Neural cell (in vitro differentiated cells): ENCODE data around the gene TRPV3. TPM values are rescaled to one million over a fixed set of nuclear protein-coding genes. Genes with fewer than 3 reads are reported as not detected.

Experiments
- H2AFZ ChIP-seq: fragments of 200-600, 300-800 bp; sonication (generic), shearing (Covaris generic); 2 replicates; pipeline ENCODE4 v1.6.0; 2014; ENCODE audit warnings: low read depth, mild to moderate bottlenecking, antibody characterized with exemption, low read length, moderate library complexity
- H3F3A ChIP-seq: fragments of 200-600 bp; shearing (Covaris generic); 2 replicates; pipeline ENCODE4 v1.6.1; 2016; ENCODE audit warnings: mild to moderate bottlenecking, moderate library complexity, mixed read lengths, antibody characterized with exemption, low read length; ENCODE audit not compliant: insufficient read depth, poor library complexity, severe bottlenecking
- H3K27ac ChIP-seq: fragments of 200-600, 300-800 bp; sonication (generic), shearing (Covaris generic); 2 replicates; pipeline ENCODE4 v1.5.1; 2014; ENCODE audit warnings: mild to moderate bottlenecking, low read length, moderate library complexity
- H3K27me3 ChIP-seq: fragments of 300-800, 200-600 bp; sonication (generic), shearing (Covaris generic); 2 replicates; pipeline ENCODE4 v1.6.0; 2014; ENCODE audit warnings: mild to moderate bottlenecking, low read depth, low read length, moderate library complexity; ENCODE audit not compliant: insufficient read depth
- H3K36me3 ChIP-seq: fragments of 300-800, 200-600 bp; sonication (generic), shearing (Covaris generic); 2 replicates; pipeline ENCODE4 v1.5.1; 2014; ENCODE audit warnings: mild to moderate bottlenecking, antibody characterized with exemption, low read length, moderate library complexity; ENCODE audit not compliant: insufficient read depth
- H3K4me2 ChIP-seq: fragments of 300-800, 200-600 bp; sonication (generic), shearing (Covaris generic); 2 replicates; pipeline ENCODE4 v1.6.0; 2014; ENCODE audit warnings: mild to moderate bottlenecking, low read length
- H3K4me3 ChIP-seq: fragments of 300-800, 200-600 bp; sonication (generic), shearing (Covaris generic); 2 replicates; pipeline ENCODE4 v1.5.1; 2014; ENCODE audit warnings: mild to moderate bottlenecking, low read length, moderate library complexity
- H3K79me2 ChIP-seq: fragments of 200-600 bp; shearing (Covaris generic); replicated peaks from 2 replicates; pipeline ENCODE4 v1.6.0; 2014; ENCODE audit warnings: mild to moderate bottlenecking, low read length, moderate library complexity; ENCODE audit not compliant: insufficient read depth
- H3K9ac ChIP-seq: fragments of 300-800, 200-600 bp; sonication (generic), shearing (Covaris generic); 2 replicates; pipeline ENCODE4 v1.6.1; 2016; ENCODE audit warnings: mild to moderate bottlenecking, low read length, mixed read lengths
- H3K9me2 ChIP-seq: fragments of 200-600 bp; shearing (Covaris generic); 2 replicates; pipeline ENCODE4 v1.6.1; 2016; ENCODE audit warnings: mild to moderate bottlenecking, low read length, mixed read lengths; ENCODE audit not compliant: insufficient read depth
- H3K9me3 ChIP-seq: fragments of 200-600, 300-800 bp; sonication (generic), shearing (Covaris generic); 2 replicates; pipeline ENCODE4 v1.6.1; 2016; ENCODE audit warnings: mild to moderate bottlenecking, mixed run types, low read length, moderate library complexity, mixed read lengths
- H4K20me1 ChIP-seq: fragments of 200-600 bp; shearing (Covaris generic); 2 replicates; pipeline ENCODE4 v1.6.1; 2016; ENCODE audit warnings: mild to moderate bottlenecking, mixed run types; ENCODE audit not compliant: insufficient read depth
- EP300 ChIP-seq: fragments of 450-650 bp; conservative IDR thresholded peaks from 2 replicates; pipeline ENCODE4 v1.6.1; 2014; ENCODE audit warnings: antibody characterized with exemption, mild to moderate bottlenecking, moderate library complexity; ENCODE audit not compliant: poor library complexity, severe bottlenecking
- EZH2 ChIP-seq: fragments of 200-600, 300-800 bp; shearing (Covaris generic), sonication (generic); IDR thresholded peaks from 2 replicates; pipeline ENCODE4 v1.6.1; 2014; ENCODE audit warnings: antibody characterized with exemption, low read length, borderline replicate concordance, mild to moderate bottlenecking; ENCODE audit not compliant: insufficient read depth, poor library complexity, severe bottlenecking
- MXI1 ChIP-seq: fragments of 450-650 bp; conservative IDR thresholded peaks from 2 replicates; pipeline ENCODE4 v1.6.1; 2014; ENCODE audit warnings: antibody characterized with exemption, mild to moderate bottlenecking; ENCODE audit not compliant: poor library complexity, severe bottlenecking
- POLR2AphosphoS5 ChIP-seq: IDR thresholded peaks from 2 replicates; pipeline ENCODE4 v1.6.1; 2012
- RAD21 ChIP-seq: fragments of 450-650 bp; conservative IDR thresholded peaks from 2 replicates; pipeline ENCODE4 v1.6.1; 2014; ENCODE audit warnings: antibody characterized with exemption, mild to moderate bottlenecking, moderate library complexity
- SMC3 ChIP-seq: fragments of 450-650 bp; conservative IDR thresholded peaks from 2 replicates; pipeline ENCODE4 v1.6.1; 2014; ENCODE audit warnings: antibody characterized with exemption, mild to moderate bottlenecking, moderate library complexity; ENCODE audit not compliant: poor library complexity
- TAF1 ChIP-seq: IDR thresholded peaks from 2 replicates; pipeline ENCODE4 v1.6.1; 2012; ENCODE audit warnings: low read depth
- polyA plus RNA-seq: library from polyadenylated mRNA; depleted of rRNA; stranded (reverse); fragments of >200 nt; gene quantifications from 2 replicates; pipeline ENCODE4 v1.2.3, GENCODE V29; 2014
- TF ChIP-seq, protein P1 (sequence below): fragments of 450-650 bp; IDR thresholded peaks from 2 replicates; pipeline ENCODE4 v1.5.1; 2014; ENCODE audit warnings: antibody characterized with exemption, mild to moderate bottlenecking, moderate library complexity; ENCODE audit not compliant: poor library complexity, severe bottlenecking
- TF ChIP-seq, protein P2 (sequence below): IDR thresholded peaks from 2 replicates; pipeline ENCODE4 v1.6.1; 2012; ENCODE audit warnings: borderline replicate concordance

The TRPV3 gene
- polyA plus RNA-seq, 1 donor from 2014 or later, result 0.19 TPM

DNA sequence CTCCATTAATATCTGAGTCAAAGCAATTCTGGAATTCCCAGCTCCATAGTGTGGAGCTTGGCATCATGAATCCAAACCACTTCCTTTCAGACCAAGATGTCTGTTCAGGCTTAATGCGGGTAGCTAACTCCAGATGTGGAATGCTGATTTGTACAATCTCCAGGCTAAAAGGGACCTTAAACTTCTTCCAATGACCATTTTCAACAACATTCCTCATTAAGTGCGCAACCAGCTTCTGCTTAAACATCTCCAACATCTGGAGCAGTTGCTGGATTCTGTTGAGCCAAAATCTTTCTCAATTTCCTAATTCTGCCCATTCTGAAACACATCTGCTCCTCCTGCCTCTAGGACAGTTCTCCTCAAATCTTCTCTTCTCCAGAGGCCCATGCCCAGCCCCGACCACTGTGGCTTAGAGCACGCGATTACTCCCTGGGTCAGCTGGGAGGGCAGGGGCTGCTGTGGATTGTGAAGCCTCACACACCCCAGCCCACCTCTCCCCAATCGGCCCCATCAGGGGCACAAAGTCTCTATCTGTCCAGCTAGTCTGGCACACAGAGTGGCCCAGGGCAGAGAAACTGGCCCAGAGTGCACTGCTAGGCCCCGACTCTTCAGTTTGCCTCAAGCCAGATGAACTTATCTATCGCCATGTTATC, 45.6 kb downstream of the TRPV3 start:
- Histone ChIP-seq H3K4me2 (no peak overlapping the region), H3K4me3 (no peak overlapping the region), H3K36me3 (no peaks in the 10 kb centered on the region), H4K20me1 (no peaks in the 10 kb centered on the region), H3K9me2 (no peaks in the 10 kb centered on the region), H3K9me3 (no peaks in the 10 kb centered on the region), H3K79me2 (no peaks in the 10 kb centered on the region), H3K27ac (no peak overlapping the region), H2AFZ (no peak overlapping the region), H3F3A (no peaks in the 10 kb centered on the region), H3K27me3 (no peaks in the 10 kb centered on the region), H3K9ac (no peak overlapping the region)
- TF ChIP-seq SMC3 (no peak), MXI1 (no peak), TAF1 (no peak), RAD21 (no peak), EZH2 (no peak), EP300 (no peak)
- TF ChIP-seq, protein P1, sequence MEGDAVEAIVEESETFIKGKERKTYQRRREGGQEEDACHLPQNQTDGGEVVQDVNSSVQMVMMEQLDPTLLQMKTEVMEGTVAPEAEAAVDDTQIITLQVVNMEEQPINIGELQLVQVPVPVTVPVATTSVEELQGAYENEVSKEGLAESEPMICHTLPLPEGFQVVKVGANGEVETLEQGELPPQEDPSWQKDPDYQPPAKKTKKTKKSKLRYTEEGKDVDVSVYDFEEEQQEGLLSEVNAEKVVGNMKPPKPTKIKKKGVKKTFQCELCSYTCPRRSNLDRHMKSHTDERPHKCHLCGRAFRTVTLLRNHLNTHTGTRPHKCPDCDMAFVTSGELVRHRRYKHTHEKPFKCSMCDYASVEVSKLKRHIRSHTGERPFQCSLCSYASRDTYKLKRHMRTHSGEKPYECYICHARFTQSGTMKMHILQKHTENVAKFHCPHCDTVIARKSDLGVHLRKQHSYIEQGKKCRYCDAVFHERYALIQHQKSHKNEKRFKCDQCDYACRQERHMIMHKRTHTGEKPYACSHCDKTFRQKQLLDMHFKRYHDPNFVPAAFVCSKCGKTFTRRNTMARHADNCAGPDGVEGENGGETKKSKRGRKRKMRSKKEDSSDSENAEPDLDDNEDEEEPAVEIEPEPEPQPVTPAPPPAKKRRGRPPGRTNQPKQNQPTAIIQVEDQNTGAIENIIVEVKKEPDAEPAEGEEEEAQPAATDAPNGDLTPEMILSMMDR, result no peak
- TF ChIP-seq, protein P2, sequence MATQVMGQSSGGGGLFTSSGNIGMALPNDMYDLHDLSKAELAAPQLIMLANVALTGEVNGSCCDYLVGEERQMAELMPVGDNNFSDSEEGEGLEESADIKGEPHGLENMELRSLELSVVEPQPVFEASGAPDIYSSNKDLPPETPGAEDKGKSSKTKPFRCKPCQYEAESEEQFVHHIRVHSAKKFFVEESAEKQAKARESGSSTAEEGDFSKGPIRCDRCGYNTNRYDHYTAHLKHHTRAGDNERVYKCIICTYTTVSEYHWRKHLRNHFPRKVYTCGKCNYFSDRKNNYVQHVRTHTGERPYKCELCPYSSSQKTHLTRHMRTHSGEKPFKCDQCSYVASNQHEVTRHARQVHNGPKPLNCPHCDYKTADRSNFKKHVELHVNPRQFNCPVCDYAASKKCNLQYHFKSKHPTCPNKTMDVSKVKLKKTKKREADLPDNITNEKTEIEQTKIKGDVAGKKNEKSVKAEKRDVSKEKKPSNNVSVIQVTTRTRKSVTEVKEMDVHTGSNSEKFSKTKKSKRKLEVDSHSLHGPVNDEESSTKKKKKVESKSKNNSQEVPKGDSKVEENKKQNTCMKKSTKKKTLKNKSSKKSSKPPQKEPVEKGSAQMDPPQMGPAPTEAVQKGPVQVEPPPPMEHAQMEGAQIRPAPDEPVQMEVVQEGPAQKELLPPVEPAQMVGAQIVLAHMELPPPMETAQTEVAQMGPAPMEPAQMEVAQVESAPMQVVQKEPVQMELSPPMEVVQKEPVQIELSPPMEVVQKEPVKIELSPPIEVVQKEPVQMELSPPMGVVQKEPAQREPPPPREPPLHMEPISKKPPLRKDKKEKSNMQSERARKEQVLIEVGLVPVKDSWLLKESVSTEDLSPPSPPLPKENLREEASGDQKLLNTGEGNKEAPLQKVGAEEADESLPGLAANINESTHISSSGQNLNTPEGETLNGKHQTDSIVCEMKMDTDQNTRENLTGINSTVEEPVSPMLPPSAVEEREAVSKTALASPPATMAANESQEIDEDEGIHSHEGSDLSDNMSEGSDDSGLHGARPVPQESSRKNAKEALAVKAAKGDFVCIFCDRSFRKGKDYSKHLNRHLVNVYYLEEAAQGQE, result no peak

DNA sequence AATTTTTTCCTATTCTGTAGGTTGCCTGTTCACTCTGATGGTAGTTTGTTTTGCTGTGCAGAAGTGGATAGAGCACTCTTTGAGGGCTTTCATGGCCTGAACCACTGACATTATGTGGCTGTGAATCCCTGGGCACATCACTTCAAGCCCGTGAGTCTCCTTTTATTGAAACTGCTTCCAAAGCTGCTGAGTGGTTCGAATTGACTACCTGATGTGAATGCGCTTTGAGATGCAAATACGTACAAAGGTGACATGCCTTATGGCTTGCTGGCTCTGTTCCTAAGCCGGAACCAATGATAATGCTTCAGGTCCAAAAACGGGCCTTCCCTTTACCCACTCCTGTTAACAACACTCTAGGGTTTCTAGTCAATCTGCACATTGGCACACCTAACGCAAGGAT, 47.5 kb downstream of the TRPV3 start:
- no peaks in the 10 kb centered on the region for H3F3A ChIP-seq
- H4K20me1 ChIP-seq, result no peaks in the 10 kb centered on the region
- no peaks in the 10 kb centered on the region for H3K9me2 ChIP-seq
- H2AFZ ChIP-seq, result no peak overlapping the region
- H3K27ac ChIP-seq, result no peak overlapping the region
- H3K9ac ChIP-seq, result no peak overlapping the region
- H3K27me3 ChIP-seq, result no peaks in the 10 kb centered on the region
- no peak overlapping the region for H3K4me3 ChIP-seq
- no peak overlapping the region for H3K4me2 ChIP-seq
- H3K9me3 ChIP-seq, result no peaks in the 10 kb centered on the region
- no peaks in the 10 kb centered on the region for H3K79me2 ChIP-seq
- no peaks in the 10 kb centered on the region for H3K36me3 ChIP-seq
- TF ChIP-seq RAD21 (no peak), POLR2AphosphoS5 (no peak)
- TF ChIP-seq, protein P1, result no peak
